Liver (tissue), 9 donors: ENCODE results near the gene UFD1. TPM values are rescaled to one million over a fixed set of nuclear protein-coding genes. Genes with fewer than 3 reads are reported as not detected.

Source experiments
- DNase-seq: peaks from one replicate; pipeline ENCODE4 v3.0.0-alpha.2; 2017; ENCODE audit warnings: low spot score
- H3K27ac ChIP-seq, 2 donors: one replicate each; pipeline ENCODE4 v1.7.0; 2013; ENCODE audit warnings: inconsistent platforms in 2 of 2, low read length in 2 of 2, control low read depth in 1 of 2, low read depth in 1 of 2, mild to moderate bottlenecking in 1 of 2
- H3K27me3 ChIP-seq, 4 donors: one replicate each; pipeline versions ENCODE4 v1.6.1 to v1.7.0; 2013; ENCODE audit warnings: low read length in 3 of 4, inconsistent platforms in 1 of 4, mild to moderate bottlenecking in 1 of 4, moderate library complexity in 1 of 4; ENCODE audit not compliant: control insufficient read depth in 4 of 4, insufficient read depth in 4 of 4
- H3K36me3 ChIP-seq, 4 donors: one replicate each; pipeline versions ENCODE4 v1.6.1 to v1.7.0; 2013; ENCODE audit warnings: low read length in 3 of 4, mild to moderate bottlenecking in 3 of 4, low read depth in 1 of 4, moderate library complexity in 1 of 4; ENCODE audit not compliant: control insufficient read depth in 4 of 4, insufficient read depth in 3 of 4
- H3K4me1 ChIP-seq, 4 donors: one replicate each; pipeline versions ENCODE4 v1.6.1 to v1.7.0; 2013; ENCODE audit warnings: low read length in 3 of 4, mild to moderate bottlenecking in 3 of 4, moderate library complexity in 1 of 4; ENCODE audit not compliant: control insufficient read depth in 4 of 4, insufficient read depth in 4 of 4
- H3K4me3 ChIP-seq, 3 donors: one replicate each; pipeline versions ENCODE4 v1.6.1 to v1.7.0; 2013; ENCODE audit warnings: low read length in 3 of 3, control low read depth in 1 of 3, low read depth in 1 of 3, mild to moderate bottlenecking in 1 of 3
- H3K9ac ChIP-seq, 2 donors: one replicate each; pipeline ENCODE4 v1.7.0; 2013; ENCODE audit warnings: low read length in 2 of 2, mild to moderate bottlenecking in 2 of 2, moderate library complexity in 2 of 2, control low read depth in 1 of 2, low read depth in 1 of 2
- H3K9me3 ChIP-seq, 4 donors: one replicate each; pipeline versions ENCODE4 v1.6.1 to v1.7.0; 2013; ENCODE audit warnings: low read length in 3 of 4; ENCODE audit not compliant: control insufficient read depth in 4 of 4
- EGR1 ChIP-seq, 2 donors: IDR thresholded peaks; 2 replicates each; pipeline ENCODE4 v1.6.1; 2016 to 2018; ENCODE audit warnings: antibody characterized with exemption in 2 of 2, low read depth in 2 of 2
- FOXA1 ChIP-seq: IDR thresholded peaks from 2 replicates; pipeline ENCODE4 v1.6.1; 2016; ENCODE audit warnings: antibody characterized with exemption
- FOXA2 ChIP-seq: IDR thresholded peaks from 2 replicates; pipeline ENCODE4 v1.6.1; 2016; ENCODE audit warnings: antibody characterized with exemption
- GABPA ChIP-seq, 2 donors: IDR thresholded peaks in 1 of 2; conservative IDR thresholded peaks in 1 of 2; 2 replicates each; pipeline ENCODE4 v1.6.1; 2016; ENCODE audit warnings: antibody characterized with exemption in 2 of 2, mild to moderate bottlenecking in 1 of 2, moderate library complexity in 1 of 2
- HNF4A ChIP-seq, 2 donors: conservative IDR thresholded peaks; 2 replicates each; pipeline ENCODE4 v1.6.1; 2016; ENCODE audit warnings: antibody characterized with exemption in 2 of 2, mild to moderate bottlenecking in 2 of 2
- HNF4G ChIP-seq: IDR thresholded peaks from 2 replicates; pipeline ENCODE4 v1.6.1; 2016; ENCODE audit warnings: antibody characterized with exemption
- JUND ChIP-seq, 2 donors: IDR thresholded peaks; 2 replicates each; pipeline ENCODE4 v1.6.1; 2016; ENCODE audit warnings: antibody characterized with exemption in 2 of 2
- NR2F2 ChIP-seq: IDR thresholded peaks from 2 replicates; pipeline ENCODE4 v1.6.1; 2016; ENCODE audit warnings: antibody characterized with exemption
- RAD21 ChIP-seq, 2 donors: IDR thresholded peaks; 2 replicates each; pipeline ENCODE4 v1.6.1; 2016; ENCODE audit warnings: antibody characterized with exemption in 2 of 2, mild to moderate bottlenecking in 2 of 2
- RXRA ChIP-seq, 2 donors: IDR thresholded peaks; 2 replicates each; pipeline ENCODE4 v1.6.1; 2017 to 2018; ENCODE audit warnings: antibody characterized with exemption in 2 of 2, mild to moderate bottlenecking in 1 of 2
- SP1 ChIP-seq: IDR thresholded peaks from 2 replicates; pipeline ENCODE4 v1.6.1; 2018; ENCODE audit warnings: antibody characterized with exemption, mild to moderate bottlenecking
- TAF1 ChIP-seq: conservative IDR thresholded peaks from 2 replicates; pipeline ENCODE4 v1.6.1; 2016; ENCODE audit warnings: antibody characterized with exemption, mild to moderate bottlenecking
- YY1 ChIP-seq: IDR thresholded peaks from 2 replicates; pipeline ENCODE4 v1.6.1; 2016; ENCODE audit warnings: antibody characterized with exemption, mild to moderate bottlenecking
- WGBS: extraction: QIAGEN DNeasy Blood & Tissue Kit; methylation state at CpG from one replicate; pipeline ENCODE4 v1.1.7; 2013; 5-methylcytosine and 5-hydroxymethylcytosine counted together
- polyA plus RNA-seq, 2 donors: library from polyadenylated mRNA; stranded (reverse) in 1 of 2; unstranded in 1 of 2; fragments of 200-250 nt in 1 of 2; fragments of >200 nt in 1 of 2; fragmentation: Nextera tagmentation in 1 of 2; extraction: Ambion mirVana in 1 of 2; gene quantifications; one replicate each; pipeline versions ENCODE4 v1.2.1 to v1.2.3, GENCODE V29; 2013 to 2015
- total RNA-seq, 2 donors: library from RNA; depleted of rRNA; stranded (reverse); fragments of >200 nt; gene quantifications; one replicate each; pipeline ENCODE4 v1.2.3, GENCODE V29; 2014
- TF ChIP-seq, protein P1 (sequence below): IDR thresholded peaks from 2 replicates; pipeline ENCODE4 v1.6.1; 2016; ENCODE audit warnings: antibody characterized with exemption, mild to moderate bottlenecking
- TF ChIP-seq, protein P2 (sequence below): IDR thresholded peaks from 2 replicates; pipeline ENCODE4 v1.6.1; 2016; ENCODE audit warnings: antibody characterized with exemption
- TF ChIP-seq, protein P3 (sequence below): IDR thresholded peaks from 2 replicates; pipeline ENCODE4 v1.6.1; 2016; ENCODE audit warnings: antibody characterized with exemption
- TF ChIP-seq, protein P4 (sequence below): fragments of 150-350 bp; IDR thresholded peaks from 2 replicates; pipeline ENCODE4 v1.5.1; 2017; ENCODE audit warnings: improper control_type of control experiment, low read depth, low read length; ENCODE audit not compliant: missing input control
- TF ChIP-seq, protein P5 (sequence below): IDR thresholded peaks from 2 replicates; pipeline ENCODE4 v1.6.1; 2016; ENCODE audit warnings: antibody characterized with exemption
- donor health status: healthy.
- donor health status: healthy.
- donor health status: healthy.
- donor health status: healthy.
- donor health status: healthy.

Gene UFD1
- total and polyA plus RNA-seq, 4 donors, result 28.2 to 64.2 (median 54.6) TPM

DNA sequence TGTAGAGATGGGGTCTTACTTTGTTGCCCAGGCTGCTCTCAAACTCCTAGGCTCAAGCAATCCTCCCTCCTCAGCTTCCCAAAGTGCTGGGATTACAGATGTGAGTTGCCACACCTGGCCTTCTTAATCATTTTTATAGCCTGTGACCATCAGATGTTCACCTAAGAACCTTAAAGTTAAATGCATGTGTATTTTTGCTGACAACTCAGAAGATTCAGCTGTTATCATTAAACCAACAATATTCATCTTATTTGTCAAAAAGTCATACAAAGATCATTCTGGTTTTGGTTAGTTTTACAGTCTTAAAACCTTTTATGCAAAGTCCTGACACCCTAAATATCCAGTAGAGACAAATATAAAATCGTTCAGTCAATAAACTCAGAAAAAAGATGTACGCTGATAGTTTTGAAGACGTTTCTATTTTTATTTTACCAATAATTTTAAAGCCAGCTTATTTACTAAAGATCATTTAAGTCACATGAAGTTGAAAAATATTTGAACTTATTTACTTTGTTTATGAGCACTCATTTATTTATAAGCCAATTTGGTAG is 23.0 kb upstream of the UFD1 start:
- no peak for DNase-seq
- TF ChIP-seq, protein P1, sequence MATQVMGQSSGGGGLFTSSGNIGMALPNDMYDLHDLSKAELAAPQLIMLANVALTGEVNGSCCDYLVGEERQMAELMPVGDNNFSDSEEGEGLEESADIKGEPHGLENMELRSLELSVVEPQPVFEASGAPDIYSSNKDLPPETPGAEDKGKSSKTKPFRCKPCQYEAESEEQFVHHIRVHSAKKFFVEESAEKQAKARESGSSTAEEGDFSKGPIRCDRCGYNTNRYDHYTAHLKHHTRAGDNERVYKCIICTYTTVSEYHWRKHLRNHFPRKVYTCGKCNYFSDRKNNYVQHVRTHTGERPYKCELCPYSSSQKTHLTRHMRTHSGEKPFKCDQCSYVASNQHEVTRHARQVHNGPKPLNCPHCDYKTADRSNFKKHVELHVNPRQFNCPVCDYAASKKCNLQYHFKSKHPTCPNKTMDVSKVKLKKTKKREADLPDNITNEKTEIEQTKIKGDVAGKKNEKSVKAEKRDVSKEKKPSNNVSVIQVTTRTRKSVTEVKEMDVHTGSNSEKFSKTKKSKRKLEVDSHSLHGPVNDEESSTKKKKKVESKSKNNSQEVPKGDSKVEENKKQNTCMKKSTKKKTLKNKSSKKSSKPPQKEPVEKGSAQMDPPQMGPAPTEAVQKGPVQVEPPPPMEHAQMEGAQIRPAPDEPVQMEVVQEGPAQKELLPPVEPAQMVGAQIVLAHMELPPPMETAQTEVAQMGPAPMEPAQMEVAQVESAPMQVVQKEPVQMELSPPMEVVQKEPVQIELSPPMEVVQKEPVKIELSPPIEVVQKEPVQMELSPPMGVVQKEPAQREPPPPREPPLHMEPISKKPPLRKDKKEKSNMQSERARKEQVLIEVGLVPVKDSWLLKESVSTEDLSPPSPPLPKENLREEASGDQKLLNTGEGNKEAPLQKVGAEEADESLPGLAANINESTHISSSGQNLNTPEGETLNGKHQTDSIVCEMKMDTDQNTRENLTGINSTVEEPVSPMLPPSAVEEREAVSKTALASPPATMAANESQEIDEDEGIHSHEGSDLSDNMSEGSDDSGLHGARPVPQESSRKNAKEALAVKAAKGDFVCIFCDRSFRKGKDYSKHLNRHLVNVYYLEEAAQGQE, result no peak
- TF ChIP-seq RAD21 (IDR thresholded peaks at IDR 0.05), result no peak
- WGBS, result 94% methylated on average over 3 of the region's 3 CpGs
- no peak overlapping the region for H3K9ac ChIP-seq
- no peak overlapping the region for H3K27ac ChIP-seq
- H3K4me1 ChIP-seq, result no peaks in the 10 kb centered on the region
- H3K36me3 ChIP-seq, result no peaks in the 10 kb centered on the region
- no peaks in the 10 kb centered on the region for H3K27me3 ChIP-seq
- H3K9me3 ChIP-seq, result no peaks in the 10 kb centered on the region
- no peak overlapping the region for H3K4me3 ChIP-seq

DNA sequence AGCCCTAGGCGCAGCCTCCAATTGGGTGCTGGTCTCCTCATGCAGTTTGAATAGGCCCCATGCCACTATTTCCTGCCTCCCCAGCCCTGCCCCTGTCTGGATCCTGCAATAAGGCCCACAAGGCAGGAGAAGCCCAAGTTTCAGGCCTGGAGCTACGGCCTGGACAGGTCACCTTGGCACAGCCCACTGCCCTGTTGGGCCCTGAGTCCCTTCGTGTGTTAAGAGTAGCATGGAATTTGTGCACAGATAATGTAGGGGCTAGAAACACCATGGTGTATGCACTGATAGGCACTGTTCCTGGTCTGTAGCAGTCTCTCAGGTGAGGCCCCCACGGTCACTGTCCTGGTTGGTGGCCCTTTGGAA is 20.9 kb upstream of the UFD1 start:
- DNase-seq, result no peak
- no peaks in the 10 kb centered on the region for H3K27me3 ChIP-seq
- TF ChIP-seq, protein P2, sequence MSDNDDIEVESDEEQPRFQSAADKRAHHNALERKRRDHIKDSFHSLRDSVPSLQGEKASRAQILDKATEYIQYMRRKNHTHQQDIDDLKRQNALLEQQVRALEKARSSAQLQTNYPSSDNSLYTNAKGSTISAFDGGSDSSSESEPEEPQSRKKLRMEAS, result no peak
- no peaks in the 10 kb centered on the region for H3K9me3 ChIP-seq
- H3K9ac ChIP-seq, result no peak overlapping the region
- H3K4me3 ChIP-seq, result no peak overlapping the region
- H3K4me1 ChIP-seq, result no peaks in the 10 kb centered on the region
- H3K27ac ChIP-seq, result no peak overlapping the region
- no peaks in the 10 kb centered on the region for H3K36me3 ChIP-seq
- 97% methylated on average over 4 of the region's 4 CpGs for WGBS

DNA sequence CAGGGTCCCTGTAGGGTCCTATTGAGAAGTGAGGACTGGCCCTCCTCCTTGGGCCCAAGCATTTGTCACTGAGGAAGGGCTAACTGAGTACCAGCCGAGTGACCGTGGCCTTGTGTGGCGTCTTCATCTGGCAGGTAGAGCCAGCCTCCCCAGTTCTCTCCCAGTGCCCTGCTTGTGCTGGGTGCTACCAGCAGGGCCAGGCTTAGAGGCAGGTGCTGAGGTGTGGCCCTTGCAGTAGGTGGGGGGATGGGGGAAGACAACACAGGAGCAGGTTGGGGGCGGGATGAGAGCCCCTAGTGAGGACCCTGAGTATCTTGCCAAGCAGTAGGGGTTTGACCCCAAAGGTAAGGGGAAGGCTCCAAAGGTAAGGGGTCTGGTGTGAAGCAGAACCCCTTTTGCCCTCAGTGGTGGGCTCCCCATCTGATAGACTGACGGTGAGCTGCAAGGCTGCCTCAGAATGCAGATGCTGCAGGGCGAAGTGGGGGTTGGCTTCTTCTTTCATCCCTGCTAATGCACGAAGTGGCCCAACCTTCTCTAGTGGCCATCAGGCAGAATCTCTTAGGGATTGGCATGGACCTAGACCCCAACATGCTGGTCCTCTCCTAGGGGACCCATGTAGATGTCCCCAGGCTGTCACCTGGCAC is 20.4 kb upstream of the UFD1 start:
- Histone ChIP-seq H3K27me3 (no peaks in the 10 kb centered on the region), H3K27ac (no peak overlapping the region), H3K36me3 (no peaks in the 10 kb centered on the region), H3K9me3 (no peaks in the 10 kb centered on the region), H3K9ac (no peak overlapping the region), H3K4me1 (no peaks in the 10 kb centered on the region), H3K4me3 (no peak overlapping the region)
- 98% methylated on average over 7 of the region's 7 CpGs for WGBS
- no peak for DNase-seq
- TF ChIP-seq SP1 (no peak), FOXA2 (no peak), TAF1 (no peak), HNF4A (conservative IDR thresholded peaks at IDR 0.05) (no peak), RXRA (IDR thresholded peaks at IDR 0.05) (no peak), RAD21 (IDR thresholded peaks at IDR 0.05) (no peak), EGR1 (IDR thresholded peaks at IDR 0.05; ENCODE audit: low read depth in 2 of 2) (no peak), JUND (IDR thresholded peaks at IDR 0.05) (no peak), YY1 (no peak), HNF4G (no peak), FOXA1 (no peak), NR2F2 (no peak), GABPA (IDR thresholded peaks at IDR 0.05 in 1 of 2, conservative IDR thresholded peaks at IDR 0.05 in 1 of 2) (no peak)
- TF ChIP-seq, protein P3, sequence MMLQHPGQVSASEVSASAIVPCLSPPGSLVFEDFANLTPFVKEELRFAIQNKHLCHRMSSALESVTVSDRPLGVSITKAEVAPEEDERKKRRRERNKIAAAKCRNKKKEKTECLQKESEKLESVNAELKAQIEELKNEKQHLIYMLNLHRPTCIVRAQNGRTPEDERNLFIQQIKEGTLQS, result no peak
- TF ChIP-seq, protein P4, sequence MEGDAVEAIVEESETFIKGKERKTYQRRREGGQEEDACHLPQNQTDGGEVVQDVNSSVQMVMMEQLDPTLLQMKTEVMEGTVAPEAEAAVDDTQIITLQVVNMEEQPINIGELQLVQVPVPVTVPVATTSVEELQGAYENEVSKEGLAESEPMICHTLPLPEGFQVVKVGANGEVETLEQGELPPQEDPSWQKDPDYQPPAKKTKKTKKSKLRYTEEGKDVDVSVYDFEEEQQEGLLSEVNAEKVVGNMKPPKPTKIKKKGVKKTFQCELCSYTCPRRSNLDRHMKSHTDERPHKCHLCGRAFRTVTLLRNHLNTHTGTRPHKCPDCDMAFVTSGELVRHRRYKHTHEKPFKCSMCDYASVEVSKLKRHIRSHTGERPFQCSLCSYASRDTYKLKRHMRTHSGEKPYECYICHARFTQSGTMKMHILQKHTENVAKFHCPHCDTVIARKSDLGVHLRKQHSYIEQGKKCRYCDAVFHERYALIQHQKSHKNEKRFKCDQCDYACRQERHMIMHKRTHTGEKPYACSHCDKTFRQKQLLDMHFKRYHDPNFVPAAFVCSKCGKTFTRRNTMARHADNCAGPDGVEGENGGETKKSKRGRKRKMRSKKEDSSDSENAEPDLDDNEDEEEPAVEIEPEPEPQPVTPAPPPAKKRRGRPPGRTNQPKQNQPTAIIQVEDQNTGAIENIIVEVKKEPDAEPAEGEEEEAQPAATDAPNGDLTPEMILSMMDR, result no peak
- TF ChIP-seq, protein P2, result no peak
- TF ChIP-seq, protein P5, sequence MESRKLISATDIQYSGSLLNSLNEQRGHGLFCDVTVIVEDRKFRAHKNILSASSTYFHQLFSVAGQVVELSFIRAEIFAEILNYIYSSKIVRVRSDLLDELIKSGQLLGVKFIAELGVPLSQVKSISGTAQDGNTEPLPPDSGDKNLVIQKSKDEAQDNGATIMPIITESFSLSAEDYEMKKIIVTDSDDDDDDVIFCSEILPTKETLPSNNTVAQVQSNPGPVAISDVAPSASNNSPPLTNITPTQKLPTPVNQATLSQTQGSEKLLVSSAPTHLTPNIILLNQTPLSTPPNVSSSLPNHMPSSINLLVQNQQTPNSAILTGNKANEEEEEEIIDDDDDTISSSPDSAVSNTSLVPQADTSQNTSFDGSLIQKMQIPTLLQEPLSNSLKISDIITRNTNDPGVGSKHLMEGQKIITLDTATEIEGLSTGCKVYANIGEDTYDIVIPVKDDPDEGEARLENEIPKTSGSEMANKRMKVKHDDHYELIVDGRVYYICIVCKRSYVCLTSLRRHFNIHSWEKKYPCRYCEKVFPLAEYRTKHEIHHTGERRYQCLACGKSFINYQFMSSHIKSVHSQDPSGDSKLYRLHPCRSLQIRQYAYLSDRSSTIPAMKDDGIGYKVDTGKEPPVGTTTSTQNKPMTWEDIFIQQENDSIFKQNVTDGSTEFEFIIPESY, result no peak
